ENCODE measurements around the gene EXOC7. TPM values are rescaled to one million over a fixed set of nuclear protein-coding genes. Genes with fewer than 3 reads are reported as not detected.

EXOC7 gene
- total RNA-seq, 1 donor from 2014 or later, result 81.2 TPM

- DNase-seq, result peak; percentile 67
These were observed 34.8 kb upstream of the EXOC7 start for GRCh38 chr17:76138234-76138895.

GRCh38 chr17:76137351-76138233 lies 34.0 kb upstream of the EXOC7 start:
- DNase-seq, result no peak

GRCh38 chr17:76137001-76137350 lies 33.4 kb upstream of the EXOC7 start:
- no peak for DNase-seq

- DNase-seq, result no peak
These were observed 32.9 kb upstream of the EXOC7 start for GRCh38 chr17:76136276-76137000.

- DNase-seq, result no peak
These were observed 32.2 kb upstream of the EXOC7 start for GRCh38 chr17:76135810-76136188.

- DNase-seq, result no peak
These were observed 31.6 kb upstream of the EXOC7 start for GRCh38 chr17:76134911-76135809.

GRCh38 chr17:76132574-76133338 lies 29.2 kb upstream of the EXOC7 start:
- no peak for DNase-seq

GRCh38 chr17:76131692-76132573 lies 28.3 kb upstream of the EXOC7 start:
- no peak for DNase-seq

- DNase-seq, result no peak
These were observed 27.6 kb upstream of the EXOC7 start for GRCh38 chr17:76131051-76131691.

GRCh38 chr17:76130473-76130872 lies 26.9 kb upstream of the EXOC7 start:
- no peak for DNase-seq

GRCh38 chr17:76125922-76126321 lies 22.3 kb upstream of the EXOC7 start:
- DNase-seq, result no peak

- DNase-seq, result no peak
These were observed 21.7 kb upstream of the EXOC7 start for GRCh38 chr17:76125391-76125675.

- DNase-seq, result no peak
These were observed 21.2 kb upstream of the EXOC7 start for GRCh38 chr17:76124582-76125390.

- DNase-seq, result no peak
These were observed 20.4 kb upstream of the EXOC7 start for GRCh38 chr17:76123749-76124581.

GRCh38 chr17:76123191-76123499 lies 19.6 kb upstream of the EXOC7 start:
- DNase-seq, result no peak

GRCh38 chr17:76122431-76123190 lies 19.0 kb upstream of the EXOC7 start:
- DNase-seq, result peak; percentile 38

- DNase-seq, result no peak
These were observed 18.4 kb upstream of the EXOC7 start for GRCh38 chr17:76121932-76122430.

Measured in tongue (tissue), 2 donors.